Measurements from ENCODE around the gene FAM110D. TPM values are rescaled to one million over a fixed set of nuclear protein-coding genes. Genes with fewer than 3 reads are reported as not detected.

The FAM110D gene
- total RNA-seq, 2 donors from 2014 or later, result 3.1 to 4.6 TPM

GRCh38 chr1:26125946-26126320 lies 32.9 kb upstream of the FAM110D start:
- Histone ChIP-seq H3K4me3 (no peak overlapping the region), H3K36me3 (replicated peaks in 1 of 2; ENCODE audit: insufficient read depth in 1 of 2, low read depth in 2 of 2) (no peaks in the 10 kb centered on the region), H3K4me1 (peaks cover 73% of the 10 kb centered on the region), H3K9me3 (no peaks in the 10 kb centered on the region), H3K27me3 (no peaks in the 10 kb centered on the region), H3K27ac (peak overlapping the region in 3 of 4 donors; percentile 71 to 90 (median 73))
- no peak for TF ChIP-seq CTCF (IDR thresholded peaks at IDR 0.05)
- TF ChIP-seq POLR2A (IDR thresholded peaks at IDR 0.05), result no peak
- no peak for DNase-seq
- WGBS, 2 donors, result 43 to 47% methylated on average over 1 of the region's 1 CpG
- intact Hi-C loops (cut with DNase I), result no loop called here
- ATAC-seq, result no peak

GRCh38 chr1:26126321-26127084 lies 32.4 kb upstream of the FAM110D start:
- DNase-seq (peak in 3 of 4 donors; percentile 49 to 78 (median 49)), ATAC-seq (peak; percentile 80)
- no peak for TF ChIP-seq CTCF (IDR thresholded peaks at IDR 0.05)
- TF ChIP-seq POLR2A (IDR thresholded peaks at IDR 0.05), result no peak
- H3K27me3 ChIP-seq, result no peaks in the 10 kb centered on the region
- H3K9me3 ChIP-seq, result no peaks in the 10 kb centered on the region
- peak overlapping the region; percentile 33 to 90 (median 72) for H3K27ac ChIP-seq
- H3K4me1 ChIP-seq, result peaks cover 69% of the 10 kb centered on the region
- no peaks in the 10 kb centered on the region for H3K36me3 ChIP-seq (replicated peaks in 1 of 2; ENCODE audit: insufficient read depth in 1 of 2, low read depth in 2 of 2)
- intact Hi-C loops (cut with DNase I), result no loop called here
- H3K4me3 ChIP-seq, result no peak overlapping the region
- 56 to 62% methylated on average over 8 to 9 of the region's 9 CpGs for WGBS, 2 donors

GRCh38 chr1:26127235-26128163 lies 31.4 kb upstream of the FAM110D start:
- TF ChIP-seq POLR2A (IDR thresholded peaks at IDR 0.05), result no peak
- no peak for TF ChIP-seq CTCF (IDR thresholded peaks at IDR 0.05)
- H3K27me3 ChIP-seq, result no peaks in the 10 kb centered on the region
- WGBS, 2 donors, result 31 to 33% methylated on average over 13 of the region's 13 CpGs
- peak; percentile 26 for ATAC-seq
- peaks cover 59% of the 10 kb centered on the region for H3K4me1 ChIP-seq
- peak in 3 of 4 donors; percentile 37 to 58 (median 37) for DNase-seq
- no peaks in the 10 kb centered on the region for H3K36me3 ChIP-seq (replicated peaks in 1 of 2; ENCODE audit: insufficient read depth in 1 of 2, low read depth in 2 of 2)
- H3K9me3 ChIP-seq, result no peaks in the 10 kb centered on the region
- H3K27ac ChIP-seq, result peak overlapping the region in 3 of 4 donors; percentile 71 to 90 (median 73)
- no peak overlapping the region for H3K4me3 ChIP-seq
- intact Hi-C loops (cut with DNase I), result no loop called here

DNA sequence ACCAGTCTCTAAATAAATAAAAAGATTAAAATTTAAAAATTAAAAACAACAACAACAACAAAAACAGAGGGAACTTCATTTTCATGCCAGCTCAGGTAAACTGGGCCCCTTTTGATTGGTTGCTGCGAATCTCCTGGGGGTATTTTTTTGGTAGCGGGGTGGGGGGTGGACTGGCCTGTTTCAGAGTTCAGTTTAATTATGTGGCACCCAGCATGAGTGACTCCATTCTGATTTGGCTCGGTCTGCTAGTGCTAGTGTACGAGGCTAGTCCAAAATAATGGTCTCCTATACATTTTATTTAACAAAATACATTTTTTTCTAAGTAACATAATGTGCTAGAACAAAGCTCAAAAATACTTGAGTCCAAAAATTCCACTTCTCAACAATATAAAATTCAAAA lies 29.1 kb upstream of the FAM110D start:
- intact Hi-C loops (cut with DNase I), result no loop called here
- Histone ChIP-seq H3K4me3 (no peak overlapping the region), H3K4me1 (peaks cover 37% of the 10 kb centered on the region), H3K27me3 (no peaks in the 10 kb centered on the region), H3K27ac (no peak overlapping the region), H3K9me3 (no peaks in the 10 kb centered on the region), H3K36me3 (replicated peaks in 1 of 2; ENCODE audit: insufficient read depth in 1 of 2, low read depth in 2 of 2) (no peaks in the 10 kb centered on the region)
- WGBS, 2 donors, result 90 to 91% methylated on average over 4 of the region's 4 CpGs
- no peak for ATAC-seq
- no peak for TF ChIP-seq POLR2A (IDR thresholded peaks at IDR 0.05)
- TF ChIP-seq CTCF (IDR thresholded peaks at IDR 0.05), result no peak
- DNase-seq, result no peak
